Heart right ventricle (tissue), 16 donors: Measurements from ENCODE around the gene TSPOAP1. TPM values are rescaled to one million over a fixed set of nuclear protein-coding genes. Genes with fewer than 3 reads are reported as not detected.

Experiments used
- ATAC-seq, 8 donors: fragments of 200-7000 bp; cut with Tn5 transposase; one replicate each; pipeline ENCODE4 v1.9.1; 2020; ENCODE audit warnings: mild to moderate bottlenecking in 8 of 8, moderate library complexity in 8 of 8, moderate number of reproducible peaks in 1 of 8
- DNase-seq, 2 donors: peaks; one replicate each; pipeline ENCODE4 v3.0.0-alpha.2; 2020
- H3K27ac ChIP-seq, 10 donors: fragments of 200-600 bp; sonication (generic) in 2 of 10; one replicate each; pipeline versions ENCODE4 v1.5.0 to v1.8.0; 2020 to 2022; ENCODE audit warnings: mild to moderate bottlenecking in 3 of 10
- H3K27me3 ChIP-seq, 7 donors: fragments of 200-600 bp; one replicate each; pipeline ENCODE4 v1.8.0; 2021 to 2022; ENCODE audit warnings: mild to moderate bottlenecking in 2 of 7
- H3K36me3 ChIP-seq, 9 donors: fragments of 200-600 bp; sonication (generic) in 1 of 9; one replicate each; pipeline versions ENCODE4 v1.5.0 to v1.8.0; 2020 to 2022; ENCODE audit warnings: mild to moderate bottlenecking in 2 of 9
- H3K4me1 ChIP-seq, 9 donors: fragments of 200-600 bp; sonication (generic) in 1 of 9; one replicate each; pipeline versions ENCODE4 v1.5.0 to v1.8.0; 2020 to 2022; ENCODE audit warnings: mild to moderate bottlenecking in 4 of 9
- H3K4me3 ChIP-seq, 10 donors: fragments of 200-600 bp; sonication (generic) in 2 of 10; one replicate each; pipeline versions ENCODE4 v1.5.0 to v1.8.0; 2020 to 2022; ENCODE audit warnings: mild to moderate bottlenecking in 7 of 10, moderate library complexity in 2 of 10
- H3K9me3 ChIP-seq, 11 donors: fragments of 200-600 bp in 10 of 11; sonication (generic) in 2 of 11; one replicate each; pipeline versions ENCODE4 v1.5.0 to v1.8.0; 2013 to 2022; ENCODE audit warnings: mild to moderate bottlenecking in 2 of 11, control low read depth in 1 of 11, moderate library complexity in 1 of 11
- whole genome bisulfite sequencing, 2 donors: extraction: QIAGEN DNeasy Blood & Tissue Kit; methylation state at CpG; one replicate each; pipeline ENCODE4 v1.1.7; 2013; ENCODE audit warnings: inconsistent platforms in 1 of 2; 5-methylcytosine and 5-hydroxymethylcytosine counted together
- intact Hi-C, 10 donors: fragments of 100-400 bp; cut with DNase I; formaldehyde crosslinking; loops; one replicate each; pipeline versions ENCODE4 v1.11.1 to v1.14.2; 2022
- polyA plus RNA-seq, 2 donors: library from polyadenylated mRNA; stranded (reverse); fragments of 200-250 nt; gene quantifications; one replicate each; pipeline ENCODE4 v1.2.3, GENCODE V29; 2013
- total RNA-seq, 10 donors: library from RNA; stranded (reverse); fragmentation: NEBNext Ultra II Directional in 3 of 10; extraction: Animal tissue kit (Norgen Biotek cat#: 25700) in 3 of 10; gene quantifications; one replicate each; pipeline versions ENCODE4 v1.2.1 to v1.2.4, GENCODE V29; 2021 to 2023
- TF ChIP-seq, protein P1 (sequence below), 9 donors: fragments of 200-600 bp; sonication (generic) in 2 of 9; IDR thresholded peaks; one replicate each; pipeline versions ENCODE4 v1.5.0 to v1.8.0; 2021 to 2022; ENCODE audit warnings: antibody characterized with exemption in 9 of 9, mild to moderate bottlenecking in 5 of 9, moderate library complexity in 1 of 9
- donor health status: Arrhythmogenic right ventricular cardiomyopathy.
- donor health status: ischemic (EF 13 %, LVEDD 7.1; RV severe dilation, severe dysfunction).
- donor health status: healthy with polysubstance abuse.
- donor health status: DM: no; HTN: yes; CAD: no.
- donor health status: DM: no; HTN: no; CAD: no.
- donor health status: ischemic (EF 25% LVEDD 6.9; RV normal size, moderate dysfunction).
- donor health status: ischemic (EF 25% LVEDD 5.7; RV mildly dilated, moderate dysfunction).
- donor health status: healthy.
- donor health status: DM: yes; HTN: yes; CAD: no.
- donor health status: Ischemic cardiomyopathy.
- donor health status: ischemic (EF 35%, LVEDD 5.7; RV mildly dilated, moderate dysfunction).
- donor health status: nonischemic (EF 11% LVEDD 7.7; RV severe dilation, severe dysfunction).
- donor health status: DM: yes; HTN: yes; CAD: no.
- donor health status: PGD.
- donor health status: ischemic (EF 29% LVEDD 5.4; RV normal size, mild dysfunction).
- donor health status: nonischemic (EF 23%, LVEDD 6.1; RV moderate dilation, normal function).

Gene TSPOAP1
- total and polyA plus RNA-seq, 12 donors, result 1.6 to 35.6 (median 12.4) TPM

DNA sequence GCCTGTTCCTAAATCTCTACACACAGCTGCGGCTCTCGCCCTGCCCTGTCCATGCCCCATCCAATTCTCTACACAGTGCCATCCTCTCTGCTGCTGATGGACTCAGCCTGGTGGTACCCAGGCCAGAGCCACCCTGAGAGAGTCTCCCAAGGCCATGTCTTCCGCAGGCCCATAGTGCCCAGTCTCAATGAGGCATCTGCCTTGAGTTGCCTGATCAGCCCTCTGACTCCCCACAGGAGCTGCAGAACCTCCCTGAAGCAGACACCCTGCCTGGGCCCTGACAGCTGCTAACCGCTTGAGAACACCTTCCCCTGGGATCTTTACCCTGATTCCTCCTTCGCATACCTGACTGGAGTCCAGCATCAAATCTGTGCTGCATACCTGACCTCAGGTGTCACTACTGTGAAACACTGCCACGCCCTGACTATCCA, 13.3 kb downstream of the TSPOAP1 start:
- Histone ChIP-seq H3K4me3 (no peak overlapping the region), H3K27ac (no peak overlapping the region), H3K9me3 (no peaks in the 10 kb centered on the region), H3K36me3 (no peaks in the 10 kb centered on the region), H3K4me1 (peaks cover 0 to 5% (median 0%) of the 10 kb centered on the region in 9 donors), H3K27me3 (no peaks in the 10 kb centered on the region)
- 85 to 91% methylated on average over 6 of the region's 6 CpGs for WGBS, 2 donors
- intact Hi-C loops, result loop anchor here in 5 of 10 donors (5.0 to 10.0 kb wide), 4 partner anchors 100 to 132 kb away; partner anchors contain the start of gene RNF43 (in 2 of the 5)
- no peak for ATAC-seq
- TF ChIP-seq, protein P1, sequence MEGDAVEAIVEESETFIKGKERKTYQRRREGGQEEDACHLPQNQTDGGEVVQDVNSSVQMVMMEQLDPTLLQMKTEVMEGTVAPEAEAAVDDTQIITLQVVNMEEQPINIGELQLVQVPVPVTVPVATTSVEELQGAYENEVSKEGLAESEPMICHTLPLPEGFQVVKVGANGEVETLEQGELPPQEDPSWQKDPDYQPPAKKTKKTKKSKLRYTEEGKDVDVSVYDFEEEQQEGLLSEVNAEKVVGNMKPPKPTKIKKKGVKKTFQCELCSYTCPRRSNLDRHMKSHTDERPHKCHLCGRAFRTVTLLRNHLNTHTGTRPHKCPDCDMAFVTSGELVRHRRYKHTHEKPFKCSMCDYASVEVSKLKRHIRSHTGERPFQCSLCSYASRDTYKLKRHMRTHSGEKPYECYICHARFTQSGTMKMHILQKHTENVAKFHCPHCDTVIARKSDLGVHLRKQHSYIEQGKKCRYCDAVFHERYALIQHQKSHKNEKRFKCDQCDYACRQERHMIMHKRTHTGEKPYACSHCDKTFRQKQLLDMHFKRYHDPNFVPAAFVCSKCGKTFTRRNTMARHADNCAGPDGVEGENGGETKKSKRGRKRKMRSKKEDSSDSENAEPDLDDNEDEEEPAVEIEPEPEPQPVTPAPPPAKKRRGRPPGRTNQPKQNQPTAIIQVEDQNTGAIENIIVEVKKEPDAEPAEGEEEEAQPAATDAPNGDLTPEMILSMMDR (IDR thresholded peaks at IDR 0.05), result no peak
- DNase-seq, result no peak

DNA sequence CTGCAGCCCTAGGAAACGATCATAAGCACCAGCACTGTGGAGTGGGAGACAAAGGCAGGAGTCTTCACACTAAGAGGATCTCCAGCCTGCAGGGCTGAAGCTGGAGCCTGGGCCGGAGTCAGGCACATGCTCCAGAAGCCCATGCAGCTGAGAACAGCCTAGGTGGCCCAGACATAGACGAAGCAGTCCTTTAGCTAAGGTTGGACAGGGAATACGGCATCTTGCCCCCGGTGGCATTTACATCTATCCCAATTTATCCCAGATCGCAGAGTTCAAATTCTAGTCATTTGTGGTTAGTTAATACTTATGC, 13.9 kb downstream of the TSPOAP1 start:
- no peak for ATAC-seq
- H3K27me3 ChIP-seq, result no peaks in the 10 kb centered on the region
- TF ChIP-seq, protein P1 (IDR thresholded peaks at IDR 0.05), result no peak
- intact Hi-C loops, result loop anchor here in 7 of 10 donors (5.0 to 10.0 kb wide), 5 partner anchors 100 to 133 kb away; partner anchors contain the start of gene RNF43 (in 2 of the 7)
- DNase-seq, result no peak
- no peaks in the 10 kb centered on the region for H3K36me3 ChIP-seq
- peaks cover 0 to 5% (median 0%) of the 10 kb centered on the region in 9 donors for H3K4me1 ChIP-seq
- no peaks in the 10 kb centered on the region for H3K9me3 ChIP-seq
- H3K27ac ChIP-seq, result no peak overlapping the region
- no peak overlapping the region for H3K4me3 ChIP-seq
- 82 to 85% methylated on average over 6 of the region's 6 CpGs for WGBS, 2 donors

DNA sequence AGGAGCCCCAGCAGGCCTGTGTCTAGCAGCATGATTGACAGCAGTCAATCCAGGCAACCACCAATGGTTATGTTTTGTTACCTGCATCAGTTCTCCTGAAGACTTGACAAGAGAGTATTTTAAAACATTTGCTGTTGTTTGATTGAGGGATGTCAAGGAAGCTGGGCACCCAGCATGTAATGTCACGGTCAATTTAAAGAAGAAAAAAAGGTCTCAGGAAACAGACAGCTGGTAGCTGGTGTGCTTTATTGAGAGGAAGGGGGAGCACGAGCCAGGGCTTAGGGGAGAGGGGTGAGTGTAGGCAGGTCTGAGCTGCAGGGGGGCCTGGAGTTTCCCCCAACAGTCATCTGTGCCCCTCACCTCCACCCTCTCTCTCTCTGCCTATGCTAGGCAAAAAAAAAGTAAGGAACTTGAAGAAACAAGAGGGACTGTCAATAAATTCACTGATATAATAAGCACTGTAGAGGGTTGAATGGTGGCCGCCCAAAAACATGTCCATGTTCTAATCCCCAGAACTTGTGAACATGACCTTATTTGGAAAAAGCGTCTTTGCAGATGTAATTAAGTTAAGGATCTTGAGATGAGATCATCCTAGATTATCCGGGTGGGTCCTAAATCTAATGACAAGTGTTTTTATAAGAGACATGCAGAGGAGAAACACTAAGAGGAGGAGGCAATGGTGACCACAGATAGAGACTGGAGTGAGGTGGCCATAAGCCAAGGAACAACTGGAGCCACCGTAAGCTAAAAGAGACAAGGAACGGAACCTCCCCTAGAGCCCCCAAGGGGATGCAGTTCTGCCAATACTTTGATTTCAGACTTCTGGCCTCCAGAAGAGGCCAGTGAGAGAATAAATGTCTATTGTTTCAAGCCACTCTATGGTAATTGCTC, 14.5 kb downstream of the TSPOAP1 start:
- 67 to 76% methylated on average over 7 of the region's 7 CpGs for WGBS, 2 donors
- H3K27ac ChIP-seq, result no peak overlapping the region
- no peak for DNase-seq
- no peaks in the 10 kb centered on the region for H3K36me3 ChIP-seq
- no peak overlapping the region for H3K4me3 ChIP-seq
- intact Hi-C loops, result loop anchor here in 5 of 10 donors (5.0 to 10.0 kb wide), 4 partner anchors 101 to 133 kb away; partner anchors contain the start of gene RNF43 (in 1 of the 5)
- no peaks in the 10 kb centered on the region for H3K9me3 ChIP-seq
- peaks cover 0 to 5% (median 0%) of the 10 kb centered on the region in 9 donors for H3K4me1 ChIP-seq
- TF ChIP-seq, protein P1 (IDR thresholded peaks at IDR 0.05), result no peak
- ATAC-seq, result no peak
- H3K27me3 ChIP-seq, result no peaks in the 10 kb centered on the region

DNA sequence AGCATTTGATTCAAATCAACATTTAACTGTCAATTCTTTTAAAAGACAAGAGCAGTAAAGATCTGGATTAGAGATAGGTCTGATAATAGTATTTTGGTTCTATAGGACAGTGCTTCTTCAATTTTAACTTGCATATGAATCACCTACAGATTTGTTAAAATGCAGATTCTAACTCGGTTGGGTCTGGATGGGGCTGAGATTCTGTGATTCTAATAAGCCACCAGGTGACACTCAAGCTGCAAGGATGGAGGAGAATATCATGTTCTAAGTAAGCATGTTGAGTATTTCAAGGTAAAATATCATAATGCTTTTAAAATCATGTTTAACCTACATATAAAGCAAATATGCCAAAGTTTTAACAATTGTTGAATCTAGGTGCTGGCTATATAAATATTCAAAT, 15.8 kb downstream of the TSPOAP1 start:
- no peak for ATAC-seq
- H3K36me3 ChIP-seq, result no peaks in the 10 kb centered on the region
- WGBS, 2 donors, result 51 to 55% methylated on average over 1 of the region's 1 CpG
- H3K4me1 ChIP-seq, result peaks cover 0 to 5% (median 0%) of the 10 kb centered on the region in 9 donors
- H3K9me3 ChIP-seq, result no peaks in the 10 kb centered on the region
- TF ChIP-seq, protein P1 (IDR thresholded peaks at IDR 0.05), result no peak
- intact Hi-C loops, result loop anchor here in 5 of 10 donors (5.0 to 10.0 kb wide), 4 partner anchors 102 to 134 kb away; partner anchors contain the start of gene RNF43 (in 1 of the 5)
- H3K4me3 ChIP-seq, result no peak overlapping the region
- H3K27ac ChIP-seq, result no peak overlapping the region
- no peaks in the 10 kb centered on the region for H3K27me3 ChIP-seq
- no peak for DNase-seq
